Naive thymus-derived CD8-positive, alpha-beta T cell (primary cell): Measurements from ENCODE around the gene RPTOR. TPM values are rescaled to one million over a fixed set of nuclear protein-coding genes. Genes with fewer than 3 reads are reported as not detected.
A peak's percentile ranks its signal among the peaks of the same experiment; 100 is the strongest.

ENCODE experiments used
- ATAC-seq, 2 donors: fragments of 150-1000 bp; cut with Tn5 transposase in 1 of 2; sonication (Bioruptor Pico), chemical (Tn5 transposase) in 1 of 2; 1 replicate in 1 of 2; 2 replicates in 1 of 2; pipeline ENCODE4 v1.10.0; 2021; ENCODE audit warnings: mild to moderate bottlenecking in 2 of 2, moderate library complexity in 2 of 2
- POLR2A ChIA-PET: fragments of 350-600 bp; sonication (Branson Sonifier 250); formaldehyde crosslinking; loops from one replicate; lab custom pipeline; 2021; ENCODE audit warnings: antibody characterized with exemption; lab: Charles Lee
- DNase-seq, 10 donors: peaks; one replicate each; pipeline versions ENCODE4 v3.0.0 to v3.0.0-alpha.2; 2020 to 2022
- H3K27ac Mint-ChIP-seq, 10 donors: one replicate each; pipeline ENCODE4 v1.8.0; 2020 to 2022; ENCODE audit warnings: mild to moderate bottlenecking in 10 of 10, mixed read lengths in 10 of 10, moderate library complexity in 4 of 10, inconsistent platforms in 1 of 10
- H3K27me3 Mint-ChIP-seq, 5 donors: one replicate each; pipeline ENCODE4 v1.8.0; 2021 to 2022; ENCODE audit warnings: mixed read lengths in 5 of 5
- H3K36me3 Mint-ChIP-seq, 3 donors: one replicate each; pipeline ENCODE4 v1.8.0; 2020 to 2022; ENCODE audit warnings: mixed read lengths in 3 of 3, mild to moderate bottlenecking in 2 of 3, inconsistent platforms in 1 of 3
- H3K4me1 Mint-ChIP-seq, 4 donors: one replicate each; pipeline ENCODE4 v1.8.0; 2021 to 2022; ENCODE audit warnings: mixed read lengths in 4 of 4
- H3K4me3 Mint-ChIP-seq, 10 donors: one replicate each; pipeline ENCODE4 v1.8.0; 2020 to 2022; ENCODE audit warnings: mild to moderate bottlenecking in 10 of 10, mixed read lengths in 10 of 10, moderate library complexity in 6 of 10, inconsistent platforms in 1 of 10
- H3K9me3 Mint-ChIP-seq, 9 donors: one replicate each; pipeline ENCODE4 v1.8.0; 2020 to 2022; ENCODE audit warnings: mixed read lengths in 9 of 9, mild to moderate bottlenecking in 3 of 9, inconsistent platforms in 1 of 9, moderate library complexity in 1 of 9
- polyA plus RNA-seq, 3 donors: library from polyadenylated mRNA; unstranded; fragments of 300-500 nt; fragmentation: Illumina TruSeq; gene quantifications; one replicate each; pipeline ENCODE4 v1.2.3, GENCODE V29; 2021
- total RNA-seq, 8 experiments: library from RNA in 2 of 8; stranded (reverse) in 2 of 8; gene quantifications; one replicate each; pipeline ENCODE4 v1.2.3 and lab custom pipeline; 2021 to 2026

RPTOR gene
- total and polyA plus RNA-seq, 5 experiments from 2014 or later = 5.3 to 53.9 (median 10.2) TPM

DNA sequence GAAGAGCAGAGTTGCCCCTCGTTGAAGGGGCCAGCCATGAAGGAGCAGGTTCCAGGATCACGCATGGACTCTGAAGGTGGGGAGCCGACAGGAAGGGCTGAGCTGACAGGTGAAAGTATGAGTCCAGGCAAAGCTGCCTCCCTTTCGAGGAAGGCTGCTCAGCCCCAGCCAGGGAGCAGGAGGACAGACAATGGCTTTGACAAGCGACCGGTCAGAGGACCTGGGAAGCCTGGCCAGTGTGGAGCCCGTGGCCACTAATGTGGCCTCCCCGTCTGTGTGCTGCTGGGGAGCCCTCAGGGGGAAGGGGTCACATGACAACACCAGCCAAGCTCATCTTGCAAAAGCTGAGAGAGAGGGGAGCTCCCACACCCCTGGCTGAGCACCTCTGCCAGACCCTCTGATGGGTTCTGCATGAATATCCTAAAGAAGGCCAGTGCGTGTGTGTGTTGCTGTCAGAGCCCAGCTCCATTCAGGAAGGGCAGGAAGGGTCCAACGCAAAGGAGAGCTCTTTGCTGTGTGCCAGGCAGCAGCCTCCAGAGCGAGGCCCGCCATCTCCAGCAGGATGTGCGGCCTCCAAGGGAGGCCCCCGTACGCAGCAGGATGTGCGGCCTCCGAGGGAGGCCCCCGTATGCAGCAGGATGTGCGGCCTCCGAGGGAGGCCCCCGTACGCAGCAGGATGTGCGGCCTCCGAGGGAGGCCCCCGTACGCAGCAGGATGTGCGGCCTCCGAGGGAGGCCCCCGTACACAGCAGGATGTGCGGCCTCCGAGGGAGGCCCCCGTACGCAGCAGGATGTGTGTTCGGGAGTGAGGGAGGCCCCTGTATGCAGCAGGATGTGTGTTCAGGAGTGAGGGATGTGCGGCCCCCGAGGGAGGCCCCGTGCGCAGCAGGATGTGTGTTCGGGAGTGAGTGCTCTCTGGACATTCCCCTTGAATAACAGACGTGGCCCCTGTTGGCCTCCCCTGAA lies 344.9 kb downstream of the RPTOR start:
- Mint-ChIP-seq H3K4me1 (peaks cover 11 to 33% (median 16%) of the 10 kb centered on the region in 4 donors), H3K27me3 (no peaks in the 10 kb centered on the region), H3K4me3 (peak overlapping the region in 1 of 10 donors; percentile 19), H3K27ac (peak overlapping the region in 6 of 10 donors; percentile 24 to 93 (median 66)), H3K36me3 (peaks cover 0 to 49% (median 15%) of the 10 kb centered on the region in 3 donors), H3K9me3 (no peaks in the 10 kb centered on the region)
- POLR2A ChIA-PET = interaction anchor here (0.7 kb wide), 1 partner anchor 55 kb away, joined by 3 read pairs; no protein-coding TSS in a partner anchor
- peak in 1 of 10 donors; percentile 51 for DNase-seq
- ATAC-seq = no peak

DNA sequence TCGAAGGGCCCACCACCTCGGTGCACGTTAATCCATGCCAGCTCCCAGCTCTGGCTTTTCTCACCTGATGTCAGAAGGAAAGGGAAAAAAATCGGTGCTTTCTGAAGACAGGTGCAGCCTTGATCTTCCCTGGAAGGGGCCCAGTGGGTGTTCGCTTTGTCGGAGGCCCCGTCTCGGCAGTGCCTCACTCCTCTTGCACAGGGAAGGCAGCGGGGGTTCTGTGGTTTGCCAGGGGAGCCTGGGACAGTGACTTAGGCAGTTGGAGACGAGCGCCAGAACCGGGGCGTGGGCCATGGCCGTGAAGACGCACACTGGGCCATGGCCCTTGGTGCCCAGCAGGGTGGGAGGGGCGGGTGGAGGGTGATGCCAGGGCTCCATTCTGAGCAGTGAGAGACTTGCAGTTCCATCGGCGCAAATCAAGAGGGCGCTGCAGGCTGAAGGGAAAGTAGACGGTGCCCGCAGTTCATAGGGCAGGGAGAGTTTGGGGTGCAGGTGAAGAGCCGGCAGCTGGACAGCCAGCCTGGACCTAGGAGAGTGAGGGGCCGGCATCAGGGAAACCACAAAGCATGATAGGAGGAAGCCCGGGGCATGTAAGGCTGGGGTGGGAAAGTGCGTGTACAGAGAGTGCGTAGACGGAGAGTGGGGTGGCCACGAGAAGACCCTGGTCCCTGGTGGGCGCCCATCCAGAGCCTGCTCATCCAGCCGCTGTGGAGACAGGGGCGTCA lies 345.7 kb downstream of the RPTOR start:
- H3K27me3 Mint-ChIP-seq = no peaks in the 10 kb centered on the region
- peaks cover 0 to 52% (median 18%) of the 10 kb centered on the region in 3 donors for H3K36me3 Mint-ChIP-seq
- DNase-seq (peak in 1 of 10 donors; percentile 57), ATAC-seq (no peak)
- POLR2A ChIA-PET = no interaction called here
- H3K27ac Mint-ChIP-seq = peak overlapping the region in 7 of 10 donors; percentile 22 to 93 (median 56)
- H3K4me3 Mint-ChIP-seq = peak overlapping the region in 3 of 10 donors; percentile 14 to 81 (median 26)
- peaks cover 11 to 33% (median 18%) of the 10 kb centered on the region in 4 donors for H3K4me1 Mint-ChIP-seq
- no peaks in the 10 kb centered on the region for H3K9me3 Mint-ChIP-seq

DNA sequence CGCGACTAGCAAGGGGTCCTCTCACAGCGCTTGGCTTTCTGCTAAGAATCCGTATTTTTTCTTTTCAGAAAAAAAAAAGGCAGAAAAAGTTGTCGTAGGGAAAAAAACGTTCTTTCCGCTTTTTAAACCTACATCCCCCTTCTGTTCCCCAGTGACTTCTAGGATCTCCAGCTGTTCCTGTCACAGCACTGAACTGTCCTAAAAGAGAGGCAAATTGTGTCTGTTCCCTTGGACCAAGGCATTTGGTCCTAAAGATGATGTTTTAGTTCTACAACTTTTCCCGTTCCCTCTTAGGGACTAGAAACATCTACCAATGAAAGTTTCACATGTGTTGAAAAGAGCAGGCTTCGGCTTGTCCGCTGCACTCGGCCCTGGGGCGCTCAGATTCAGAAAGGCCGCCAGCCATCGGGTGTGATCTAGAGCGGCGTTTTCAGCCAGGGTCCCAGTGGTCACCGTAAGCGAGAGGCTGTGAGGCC lies 346.3 kb downstream of the RPTOR start:
- no peaks in the 10 kb centered on the region for H3K27me3 Mint-ChIP-seq

DNA sequence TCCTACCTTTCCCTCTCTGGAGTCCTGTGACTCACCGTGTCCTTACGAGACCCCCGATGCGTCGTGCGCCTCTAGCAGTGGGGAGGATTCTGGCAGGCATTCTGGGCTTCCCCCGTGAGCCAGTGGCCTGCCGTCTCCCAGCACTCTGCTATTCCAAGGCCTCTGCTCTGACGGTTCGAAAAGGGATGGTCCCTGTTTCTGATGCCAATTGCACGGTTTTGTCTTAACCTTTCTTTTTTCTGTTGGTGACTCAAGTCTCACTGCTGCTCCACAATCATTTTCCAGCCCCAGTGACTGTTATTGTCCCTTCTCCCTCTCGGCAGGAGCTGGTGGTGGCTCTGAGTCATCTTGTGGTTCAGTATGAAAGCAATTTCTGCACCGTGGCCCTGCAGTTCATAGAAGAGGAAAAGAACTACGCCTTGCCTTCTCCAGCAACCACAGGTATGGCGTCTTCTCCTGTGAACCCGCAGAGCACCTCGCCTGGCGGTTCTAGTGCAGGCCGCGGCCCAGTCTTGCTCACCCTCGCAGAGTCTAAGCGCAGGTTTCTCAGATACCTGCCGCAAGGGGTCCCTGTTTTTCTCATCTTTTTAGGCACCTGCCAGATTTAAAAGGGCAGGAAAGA lies 346.9 kb downstream of the RPTOR start:
- Mint-ChIP-seq H3K27me3 (no peaks in the 10 kb centered on the region), H3K9me3 (no peaks in the 10 kb centered on the region), H3K27ac (peak overlapping the region; percentile 83 to 99 (median 90)), H3K4me1 (peaks cover 10 to 33% (median 19%) of the 10 kb centered on the region in 4 donors), H3K4me3 (peak overlapping the region; percentile 39 to 82 (median 68)), H3K36me3 (peaks cover 0 to 50% (median 22%) of the 10 kb centered on the region in 3 donors)
- DNase-seq (peak in 8 of 10 donors; percentile 23 to 71 (median 41)), ATAC-seq (peak; percentile 84 to 89)
- POLR2A ChIA-PET = no interaction called here

More for the DNA sequence above, 346.3 kb downstream of the RPTOR start:
- peaks cover 0 to 51% (median 22%) of the 10 kb centered on the region in 3 donors for H3K36me3 Mint-ChIP-seq
- POLR2A ChIA-PET = no interaction called here
- H3K27ac Mint-ChIP-seq = peak overlapping the region; percentile 83 to 99 (median 90)
- peak in 1 of 10 donors; percentile 54 for DNase-seq
- peak overlapping the region in 4 of 10 donors; percentile 67 to 82 (median 74) for H3K4me3 Mint-ChIP-seq
- H3K4me1 Mint-ChIP-seq = peaks cover 11 to 33% (median 20%) of the 10 kb centered on the region in 4 donors
- no peaks in the 10 kb centered on the region for H3K9me3 Mint-ChIP-seq
- ATAC-seq = no peak

DNA sequence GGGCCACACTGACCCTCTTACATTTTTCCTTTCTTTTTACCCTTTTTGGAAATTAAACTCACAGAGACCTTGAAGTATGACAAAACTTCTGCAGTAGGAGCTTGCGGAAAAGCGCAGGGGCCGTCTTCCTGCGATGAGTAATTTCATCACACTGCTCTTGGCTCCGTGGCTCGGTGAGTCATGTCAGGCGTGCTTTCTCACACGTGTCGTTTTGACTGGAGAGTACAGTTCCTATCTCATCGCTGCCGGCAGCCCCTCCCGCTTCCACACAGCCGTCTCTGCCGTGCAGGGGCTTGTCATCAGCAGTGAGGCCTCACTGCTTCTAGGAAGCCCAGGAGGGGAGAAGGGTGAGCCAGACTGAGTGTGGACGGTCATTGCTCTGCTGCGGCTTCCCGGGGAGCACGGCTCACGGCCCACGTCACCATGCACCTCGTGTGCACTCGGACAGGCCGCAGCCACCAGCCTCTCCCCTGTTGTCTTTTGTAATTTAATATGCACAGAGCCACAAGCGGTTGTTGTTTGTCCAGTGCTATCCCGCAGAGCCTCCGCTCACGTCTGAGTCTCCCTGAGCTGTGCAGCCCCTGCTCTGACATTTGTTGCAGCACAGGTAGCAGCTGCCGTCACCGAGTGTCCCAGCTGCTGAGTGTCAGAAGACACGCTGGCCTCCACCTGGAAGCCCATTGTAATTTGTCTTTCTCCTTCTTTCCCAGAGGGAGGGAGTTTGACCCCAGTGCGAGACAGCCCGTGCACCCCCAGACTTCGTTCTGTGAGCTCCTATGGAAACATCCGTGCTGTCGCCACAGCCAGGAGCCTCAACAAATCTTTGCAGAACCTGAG lies 347.6 kb downstream of the RPTOR start:
- H3K27ac Mint-ChIP-seq = peak overlapping the region; percentile 56 to 99 (median 90)
- H3K4me3 Mint-ChIP-seq = peak overlapping the region in 8 of 10 donors; percentile 58 to 82 (median 71)
- H3K9me3 Mint-ChIP-seq = no peaks in the 10 kb centered on the region
- ATAC-seq = peak; percentile 77 to 83
- H3K36me3 Mint-ChIP-seq = peaks cover 0 to 56% (median 22%) of the 10 kb centered on the region in 3 donors
- POLR2A ChIA-PET = no interaction called here
- peak in 6 of 10 donors; percentile 25 to 76 (median 36) for DNase-seq
- peaks cover 9 to 33% (median 19%) of the 10 kb centered on the region in 4 donors for H3K4me1 Mint-ChIP-seq
- no peaks in the 10 kb centered on the region for H3K27me3 Mint-ChIP-seq

DNA sequence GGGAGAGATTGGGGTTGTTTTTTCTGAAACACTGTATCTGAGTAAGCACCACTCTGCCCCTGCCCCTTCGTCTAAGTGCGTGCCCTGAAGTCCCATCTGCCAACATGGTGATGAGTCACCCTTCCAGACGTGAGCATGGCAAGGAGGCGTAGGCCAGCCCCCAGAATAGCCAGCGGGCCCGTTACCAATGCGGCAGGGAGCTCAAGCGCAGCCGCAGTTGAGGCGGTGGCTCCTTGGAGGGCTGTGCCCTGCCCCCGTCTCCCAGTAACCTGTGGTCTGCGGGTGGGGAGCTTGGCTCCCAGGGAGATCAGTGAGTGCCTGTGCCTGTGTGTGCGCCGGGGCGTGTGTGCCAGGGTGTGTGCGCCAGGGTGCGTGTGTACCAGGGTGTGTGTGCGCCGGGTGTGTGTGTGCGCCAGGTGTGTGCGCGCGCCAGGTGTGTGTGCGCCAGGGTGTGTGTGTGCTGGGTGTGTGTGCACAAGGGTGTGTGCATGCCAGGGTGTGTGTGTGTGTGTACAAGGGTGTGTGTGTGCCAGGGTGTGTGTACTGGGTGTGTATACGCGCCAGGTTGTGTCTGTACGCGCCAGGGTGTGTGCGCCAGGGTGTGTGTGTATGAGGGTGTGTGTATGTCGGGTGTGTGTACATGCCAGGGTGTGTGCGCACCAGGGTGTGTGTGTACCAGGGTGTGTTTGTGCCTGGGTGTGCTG lies 348.4 kb downstream of the RPTOR start:
- peaks cover 0 to 63% (median 25%) of the 10 kb centered on the region in 3 donors for H3K36me3 Mint-ChIP-seq
- no peaks in the 10 kb centered on the region for H3K27me3 Mint-ChIP-seq
- DNase-seq = no peak
- peak overlapping the region in 1 of 10 donors; percentile 81 for H3K4me3 Mint-ChIP-seq
- H3K9me3 Mint-ChIP-seq = no peaks in the 10 kb centered on the region
- ATAC-seq = no peak
- H3K4me1 Mint-ChIP-seq = peaks cover 9 to 33% (median 19%) of the 10 kb centered on the region in 4 donors
- POLR2A ChIA-PET = interaction anchor here (0.7 kb wide), 1 partner anchor 161 kb away, joined by 3 read pairs; no protein-coding TSS in a partner anchor
- peak overlapping the region in 5 of 10 donors; percentile 56 to 99 (median 93) for H3K27ac Mint-ChIP-seq

DNA sequence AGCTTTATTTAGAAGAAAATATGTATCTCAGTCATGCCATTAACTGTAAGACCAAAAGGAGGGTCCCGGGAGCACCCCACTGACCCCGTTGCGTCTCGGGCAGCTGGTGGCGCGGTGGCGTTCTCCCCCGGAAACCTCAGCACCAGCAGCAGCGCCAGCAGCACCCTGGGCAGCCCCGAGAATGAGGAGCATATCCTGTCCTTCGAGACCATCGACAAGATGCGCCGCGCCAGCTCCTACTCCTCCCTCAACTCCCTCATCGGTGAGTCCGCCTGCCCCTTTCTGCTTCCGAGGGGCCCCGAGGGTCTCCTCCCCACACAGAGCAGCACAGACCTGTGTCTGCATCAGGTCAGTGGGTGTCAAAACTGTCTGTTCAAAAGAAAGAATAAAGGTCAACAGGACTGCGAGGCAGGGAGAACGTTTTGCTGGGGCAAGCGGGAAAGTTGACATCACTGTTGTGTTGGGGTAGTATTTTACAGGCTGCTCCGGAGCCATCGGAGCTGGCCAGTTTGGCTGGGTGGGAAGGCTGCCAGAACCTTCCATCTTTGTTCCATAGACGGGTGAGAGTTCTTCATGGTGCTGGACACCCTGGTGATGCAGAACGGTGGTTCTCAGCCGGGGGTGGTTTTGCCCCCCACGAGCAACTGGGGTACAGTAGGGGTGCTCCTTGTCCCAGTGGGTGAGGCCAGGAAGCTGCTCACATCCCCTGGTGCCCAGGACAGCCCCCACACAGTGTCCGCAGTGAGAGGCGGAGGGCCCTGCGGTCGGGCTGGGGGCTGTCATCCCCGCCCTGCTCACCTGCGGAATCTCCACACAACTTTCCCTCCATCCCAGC lies 349.2 kb downstream of the RPTOR start:
- Mint-ChIP-seq H3K4me1 (peaks cover 9 to 36% (median 20%) of the 10 kb centered on the region in 4 donors), H3K4me3 (no peak overlapping the region), H3K27ac (peak overlapping the region in 5 of 10 donors; percentile 16 to 93 (median 66)), H3K9me3 (no peaks in the 10 kb centered on the region), H3K36me3 (peaks cover 0 to 62% (median 25%) of the 10 kb centered on the region in 3 donors), H3K27me3 (no peaks in the 10 kb centered on the region)
- POLR2A ChIA-PET = interaction anchor here (0.7 kb wide), 1 partner anchor 160 kb away, joined by 3 read pairs; no protein-coding TSS in a partner anchor
- no peak for DNase-seq
- no peak for ATAC-seq

DNA sequence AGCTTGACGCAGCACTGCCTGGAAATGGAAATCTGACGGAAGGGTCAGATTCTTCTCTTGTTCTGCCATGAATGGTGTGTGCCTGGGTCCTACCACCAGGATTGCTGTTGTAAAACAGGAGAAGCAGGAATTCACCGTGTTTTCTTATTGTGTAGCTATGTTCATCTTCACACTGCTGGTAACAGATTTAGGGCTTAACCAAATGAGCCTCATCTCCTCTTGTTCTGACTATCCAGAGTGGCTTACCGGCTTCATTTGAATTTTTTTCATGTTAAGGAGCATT lies 349.7 kb downstream of the RPTOR start:
- ATAC-seq (no peak), DNase-seq (no peak)
- no peaks in the 10 kb centered on the region for H3K9me3 Mint-ChIP-seq
- no peaks in the 10 kb centered on the region for H3K27me3 Mint-ChIP-seq
- POLR2A ChIA-PET = no interaction called here
- H3K4me3 Mint-ChIP-seq = no peak overlapping the region
- H3K36me3 Mint-ChIP-seq = peaks cover 0 to 62% (median 22%) of the 10 kb centered on the region in 3 donors
- peak overlapping the region in 4 of 10 donors; percentile 16 to 71 (median 33) for H3K27ac Mint-ChIP-seq
- H3K4me1 Mint-ChIP-seq = peaks cover 8 to 33% (median 22%) of the 10 kb centered on the region in 4 donors

DNA sequence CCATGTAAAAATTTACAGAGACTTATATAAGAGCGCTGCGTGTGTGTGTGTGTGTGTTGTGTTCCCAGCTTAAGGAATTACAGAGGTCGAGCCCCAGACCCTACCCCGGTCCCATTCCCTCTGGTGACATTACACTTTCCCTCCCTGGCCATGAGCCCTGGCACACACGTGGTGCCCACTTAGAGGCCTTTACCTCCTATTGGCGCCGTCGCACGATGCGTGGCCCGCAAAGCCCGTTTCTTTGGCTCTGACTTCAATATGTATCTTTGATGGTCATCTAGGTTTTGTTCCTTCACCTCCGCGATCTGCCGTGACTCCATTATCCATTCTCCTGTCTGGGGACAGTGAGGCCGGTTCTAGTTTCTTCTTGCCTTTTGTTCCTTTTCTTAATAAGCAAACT lies 350.1 kb downstream of the RPTOR start:
- POLR2A ChIA-PET = no interaction called here
- Mint-ChIP-seq H3K4me1 (peaks cover 10 to 34% (median 23%) of the 10 kb centered on the region in 4 donors), H3K27ac (peak overlapping the region in 4 of 10 donors; percentile 16 to 71 (median 33)), H3K27me3 (no peaks in the 10 kb centered on the region), H3K36me3 (peaks cover 0 to 62% (median 22%) of the 10 kb centered on the region in 3 donors), H3K9me3 (no peaks in the 10 kb centered on the region), H3K4me3 (no peak overlapping the region)
- DNase-seq (no peak), ATAC-seq (no peak)

DNA sequence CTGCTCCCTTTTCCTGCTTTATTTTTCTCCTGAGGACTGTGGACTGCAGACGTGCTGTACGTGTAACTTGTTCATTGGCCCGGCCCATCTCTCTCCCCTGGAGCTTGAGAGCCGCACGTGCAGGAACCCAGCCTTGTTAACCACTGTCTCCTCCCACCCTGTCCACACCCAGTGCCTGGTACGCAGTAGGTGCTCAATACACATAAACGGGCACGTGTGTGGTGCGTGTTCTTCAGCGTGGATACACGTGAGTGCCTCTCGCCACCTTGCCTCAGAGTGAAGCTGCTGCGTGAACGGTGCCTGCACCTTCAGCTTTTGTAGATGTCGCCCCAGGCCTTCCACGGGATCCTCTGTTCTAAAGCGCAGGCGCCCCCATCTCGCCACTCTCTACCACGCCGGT lies 350.7 kb downstream of the RPTOR start:
- peaks cover 0 to 62% (median 22%) of the 10 kb centered on the region in 3 donors for H3K36me3 Mint-ChIP-seq
- ATAC-seq (no peak), DNase-seq (no peak)
- peak overlapping the region in 1 of 10 donors; percentile 7 for H3K4me3 Mint-ChIP-seq
- peaks cover 10 to 37% (median 27%) of the 10 kb centered on the region in 4 donors for H3K4me1 Mint-ChIP-seq
- POLR2A ChIA-PET = no interaction called here
- H3K27me3 Mint-ChIP-seq = no peaks in the 10 kb centered on the region
- peak overlapping the region in 3 of 10 donors; percentile 24 to 86 (median 37) for H3K27ac Mint-ChIP-seq
- no peaks in the 10 kb centered on the region for H3K9me3 Mint-ChIP-seq
